Stimulated activated CD4-positive, alpha-beta T cell treated with anti-CD3 and anti-CD28 coated beads, Interleukin-2, amount 100 ng/mL, for 48 hours (primary cell): ENCODE results near the gene RIC8B.

Experiments
- DNase-seq, 2 donors: peaks; one replicate each; pipeline ENCODE4 v3.0.0-alpha.2; 2020

Gene RIC8B

GRCh38 chr12:106759526-106760183, 14.8 kb upstream of the RIC8B start:
- no peak for DNase-seq

GRCh38 chr12:106760184-106760531, 14.3 kb upstream of the RIC8B start:
- DNase-seq = no peak

GRCh38 chr12:106764220-106764619, 10.3 kb upstream of the RIC8B start:
- no peak for DNase-seq

- DNase-seq = no peak
Measured at GRCh38 chr12:106764738-106765137, 9.7 kb upstream of the RIC8B start.

- DNase-seq = no peak
Measured at GRCh38 chr12:106766393-106766826, 8.1 kb upstream of the RIC8B start.

- no peak for DNase-seq
Measured at GRCh38 chr12:106767206-106767605, 7.3 kb upstream of the RIC8B start.

- no peak for DNase-seq
Measured at GRCh38 chr12:106767954-106768822, 6.3 kb upstream of the RIC8B start.

GRCh38 chr12:106769078-106769477, 5.4 kb upstream of the RIC8B start:
- DNase-seq = no peak

GRCh38 chr12:106769546-106769945, 4.9 kb upstream of the RIC8B start:
- no peak for DNase-seq

- no peak for DNase-seq
Measured at GRCh38 chr12:106771425-106771824, 3.1 kb upstream of the RIC8B start.

- no peak for DNase-seq
Measured at GRCh38 chr12:106773286-106774004, 1.0 kb upstream of the RIC8B start.

GRCh38 chr12:106774808-106775524, 484 bp downstream of the RIC8B start:
- DNase-seq = no peak

GRCh38 chr12:106776897-106777296, 2.4 kb downstream of the RIC8B start:
- no peak for DNase-seq

GRCh38 chr12:106780010-106780631, 5.6 kb downstream of the RIC8B start:
- DNase-seq = no peak

GRCh38 chr12:106782619-106783018, 8.1 kb downstream of the RIC8B start:
- DNase-seq = no peak

GRCh38 chr12:106783515-106783914, 9.0 kb downstream of the RIC8B start:
- DNase-seq = no peak

GRCh38 chr12:106790020-106790419, 15.5 kb downstream of the RIC8B start:
- no peak for DNase-seq

- DNase-seq = no peak
Measured at GRCh38 chr12:106791531-106791930, 17.0 kb downstream of the RIC8B start.

GRCh38 chr12:106794369-106794768, 19.9 kb downstream of the RIC8B start:
- no peak for DNase-seq

- DNase-seq = no peak
Measured at GRCh38 chr12:106801167-106801708, 26.8 kb downstream of the RIC8B start.

GRCh38 chr12:106801830-106802533, 27.5 kb downstream of the RIC8B start:
- DNase-seq = no peak

- no peak for DNase-seq
Measured at GRCh38 chr12:106804668-106805067, 30.2 kb downstream of the RIC8B start.
